Astrocyte (in vitro differentiated cells and primary cell): Measurements from ENCODE around the gene CPAMD8.

Experiments used
- EZH2 ChIP-seq: IDR thresholded peaks from 2 replicates; pipeline ENCODE4 v1.6.1; 2012; ENCODE audit warnings: mild to moderate bottlenecking, low read length, inconsistent platforms; ENCODE audit not compliant: insufficient read depth
- TF ChIP-seq, protein P1 (sequence below): IDR thresholded peaks from 2 replicates; pipeline ENCODE4 v1.5.1; 2011; ENCODE audit warnings: low read depth, mild to moderate bottlenecking, inconsistent platforms, low read length, moderate library complexity; ENCODE audit not compliant: insufficient read depth

GRCh38 chr19:16867211-16867610 lies 159.4 kb downstream of the CPAMD8 start:
- TF ChIP-seq, protein P1, sequence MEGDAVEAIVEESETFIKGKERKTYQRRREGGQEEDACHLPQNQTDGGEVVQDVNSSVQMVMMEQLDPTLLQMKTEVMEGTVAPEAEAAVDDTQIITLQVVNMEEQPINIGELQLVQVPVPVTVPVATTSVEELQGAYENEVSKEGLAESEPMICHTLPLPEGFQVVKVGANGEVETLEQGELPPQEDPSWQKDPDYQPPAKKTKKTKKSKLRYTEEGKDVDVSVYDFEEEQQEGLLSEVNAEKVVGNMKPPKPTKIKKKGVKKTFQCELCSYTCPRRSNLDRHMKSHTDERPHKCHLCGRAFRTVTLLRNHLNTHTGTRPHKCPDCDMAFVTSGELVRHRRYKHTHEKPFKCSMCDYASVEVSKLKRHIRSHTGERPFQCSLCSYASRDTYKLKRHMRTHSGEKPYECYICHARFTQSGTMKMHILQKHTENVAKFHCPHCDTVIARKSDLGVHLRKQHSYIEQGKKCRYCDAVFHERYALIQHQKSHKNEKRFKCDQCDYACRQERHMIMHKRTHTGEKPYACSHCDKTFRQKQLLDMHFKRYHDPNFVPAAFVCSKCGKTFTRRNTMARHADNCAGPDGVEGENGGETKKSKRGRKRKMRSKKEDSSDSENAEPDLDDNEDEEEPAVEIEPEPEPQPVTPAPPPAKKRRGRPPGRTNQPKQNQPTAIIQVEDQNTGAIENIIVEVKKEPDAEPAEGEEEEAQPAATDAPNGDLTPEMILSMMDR, result no peak
- no peak for TF ChIP-seq EZH2
